ENCODE results near the gene ITGAV. TPM values are rescaled to one million over a fixed set of nuclear protein-coding genes. Genes with fewer than 3 reads are reported as not detected.

ITGAV gene
- total RNA-seq, 1 experiment from 2014 or later = 26.9 TPM

DNA sequence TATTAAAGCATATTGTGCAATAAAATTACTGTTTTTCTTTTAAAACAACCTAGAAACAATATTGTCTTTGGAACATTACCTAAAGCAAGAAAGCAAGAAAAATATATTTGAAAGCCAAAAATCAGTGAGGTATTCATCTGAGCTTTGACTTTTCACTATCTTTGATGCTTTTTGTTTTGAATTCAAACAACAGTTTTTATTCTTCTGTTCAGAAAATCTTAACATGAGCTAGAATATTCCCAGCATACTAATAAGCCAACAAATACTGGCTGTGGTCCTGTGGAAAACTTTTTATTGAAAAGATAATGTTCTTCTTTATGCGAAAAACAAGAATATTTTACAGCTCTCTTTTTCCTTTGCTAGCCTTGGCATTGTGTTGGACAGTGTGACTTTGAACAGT lies 123.8 kb downstream of the ITGAV start:
- no CpG with 5 or more reads among the region's 1 CpG for WGBS (ENCODE audit: extremely low coverage, insufficient read length, low lambda C conversion rate)
- Histone ChIP-seq H3K9ac (ENCODE audit: extremely low read depth, insufficient read length, low read length) (no peak overlapping the region), H3K4me1 (ENCODE audit: insufficient read depth, low read length) (peaks cover 5% of the 10 kb centered on the region), H3K79me2 (ENCODE audit: insufficient read depth, low read length) (no peaks in the 10 kb centered on the region), H3K27me3 (ENCODE audit: insufficient read depth, low read length) (no peaks in the 10 kb centered on the region), H3T11ph (ENCODE audit: low read length) (no peak overlapping the region), H2BK12ac (ENCODE audit: insufficient read length, low read depth, low read length) (no peak overlapping the region), H3K18ac (ENCODE audit: insufficient read length, low read depth, low read length) (no peak overlapping the region), H3K56ac (ENCODE audit: insufficient read length, low read depth, low read length) (no peak overlapping the region), H3K4me2 (ENCODE audit: insufficient read depth, insufficient read length, low read length) (no peak overlapping the region), H4K91ac (ENCODE audit: insufficient read length, low read depth, low read length) (no peak overlapping the region), H3K4ac (ENCODE audit: low read depth, low read length) (no peak overlapping the region), H2BK5ac (ENCODE audit: insufficient read length, low read length) (no peak overlapping the region), H3K79me1 (ENCODE audit: insufficient read depth, low read depth, low read length, poor library complexity, severe bottlenecking) (no peaks in the 10 kb centered on the region), H3K14ac (ENCODE audit: insufficient read depth, low read length) (no peak overlapping the region), H2AK5ac (ENCODE audit: insufficient read length, low read length) (no peak overlapping the region), H3K23ac (ENCODE audit: insufficient read length, low read depth, low read length) (no peak overlapping the region), H3K9me3 (ENCODE audit: control insufficient read depth, low read depth, low read length) (no peaks in the 10 kb centered on the region), H4K8ac (replicated peaks; ENCODE audit: insufficient read length, low read depth, low read length) (no peak overlapping the region), H2AFZ (ENCODE audit: low read length) (no peak overlapping the region), H4K5ac (ENCODE audit: insufficient read length, low read depth, low read length) (no peak overlapping the region), H3K23me2 (ENCODE audit: insufficient read length, low read depth, low read length, poor library complexity, severe bottlenecking) (no peaks in the 10 kb centered on the region), H3K27ac (ENCODE audit: insufficient read length, low read depth, low read length) (no peak overlapping the region), H2BK120ac (ENCODE audit: low read depth, low read length, poor library complexity, severe bottlenecking) (no peak overlapping the region), H2BK15ac (ENCODE audit: low read depth, low read length) (no peak overlapping the region), H2BK20ac (ENCODE audit: low read depth, low read length, poor library complexity, severe bottlenecking) (no peak overlapping the region), H4K20me1 (ENCODE audit: control insufficient read depth, insufficient read depth, insufficient read length) (no peaks in the 10 kb centered on the region)
- Mint-ChIP-seq H3K4me3 (no peak overlapping the region), H3K27ac (no peak overlapping the region), H3K9me3 (no peaks in the 10 kb centered on the region), H3K36me3 (ENCODE audit: insufficient read depth in 1 of 3, low read depth in 3 of 3) (no peaks in the 10 kb centered on the region; a peak in 1 of 7 replicates), H3K4me1 (peaks cover 11 to 39% of the 10 kb centered on the region in 2 experiments), H3K27me3 (ENCODE audit: low read depth) (no peaks in the 10 kb centered on the region)
- no peak for DNase-seq
- TF ChIP-seq, protein P1, sequence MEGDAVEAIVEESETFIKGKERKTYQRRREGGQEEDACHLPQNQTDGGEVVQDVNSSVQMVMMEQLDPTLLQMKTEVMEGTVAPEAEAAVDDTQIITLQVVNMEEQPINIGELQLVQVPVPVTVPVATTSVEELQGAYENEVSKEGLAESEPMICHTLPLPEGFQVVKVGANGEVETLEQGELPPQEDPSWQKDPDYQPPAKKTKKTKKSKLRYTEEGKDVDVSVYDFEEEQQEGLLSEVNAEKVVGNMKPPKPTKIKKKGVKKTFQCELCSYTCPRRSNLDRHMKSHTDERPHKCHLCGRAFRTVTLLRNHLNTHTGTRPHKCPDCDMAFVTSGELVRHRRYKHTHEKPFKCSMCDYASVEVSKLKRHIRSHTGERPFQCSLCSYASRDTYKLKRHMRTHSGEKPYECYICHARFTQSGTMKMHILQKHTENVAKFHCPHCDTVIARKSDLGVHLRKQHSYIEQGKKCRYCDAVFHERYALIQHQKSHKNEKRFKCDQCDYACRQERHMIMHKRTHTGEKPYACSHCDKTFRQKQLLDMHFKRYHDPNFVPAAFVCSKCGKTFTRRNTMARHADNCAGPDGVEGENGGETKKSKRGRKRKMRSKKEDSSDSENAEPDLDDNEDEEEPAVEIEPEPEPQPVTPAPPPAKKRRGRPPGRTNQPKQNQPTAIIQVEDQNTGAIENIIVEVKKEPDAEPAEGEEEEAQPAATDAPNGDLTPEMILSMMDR (conservative IDR thresholded peaks at IDR 0.05) = no peak
